ENCODE data around the gene STON2. TPM values are rescaled to one million over a fixed set of nuclear protein-coding genes. Genes with fewer than 3 reads are reported as not detected.

The STON2 gene
- total and polyA plus RNA-seq, 7 donors, result 4.8 to 147 (median 37.4) TPM

GRCh38 chr14:81342850-81343580 is 57.1 kb downstream of the STON2 start:
- Histone ChIP-seq H3K27me3 (ENCODE audit: insufficient read depth in 3 of 3, low read length in 2 of 3) (no peaks in the 10 kb centered on the region), H3K4me3 (no peak overlapping the region), H3K4me1 (peaks cover 12% of the 10 kb centered on the region), H3K9me3 (no peaks in the 10 kb centered on the region), H3K27ac (no peak overlapping the region), H3K36me3 (ENCODE audit: insufficient read depth in 1 of 2, low read depth in 1 of 2) (no peaks in the 10 kb centered on the region)
- ATAC-seq, result no peak
- intact Hi-C loops (cut with DNase I), result no loop called here
- 53 to 80% (median 58%) methylated on average over 5 of the region's 5 CpGs for WGBS, 3 donors
- TF ChIP-seq CTCF (IDR thresholded peaks at IDR 0.05), result no peak
- DNase-seq, result no peak

GRCh38 chr14:81341781-81342180 is 58.3 kb downstream of the STON2 start:
- DNase-seq (no peak), ATAC-seq (peak in 1 of 4 donors; percentile 53)
- H3K27me3 ChIP-seq (ENCODE audit: insufficient read depth in 3 of 3, low read length in 2 of 3), result no peaks in the 10 kb centered on the region
- TF ChIP-seq CTCF (IDR thresholded peaks at IDR 0.05), result no peak
- no peak overlapping the region for H3K4me3 ChIP-seq
- 82 to 88% (median 85%) methylated on average over 3 of the region's 3 CpGs for WGBS, 3 donors
- peaks cover 12% of the 10 kb centered on the region for H3K4me1 ChIP-seq
- no peaks in the 10 kb centered on the region for H3K9me3 ChIP-seq
- no peaks in the 10 kb centered on the region for H3K36me3 ChIP-seq (ENCODE audit: insufficient read depth in 1 of 2, low read depth in 1 of 2)
- no peak overlapping the region for H3K27ac ChIP-seq
- intact Hi-C loops (cut with DNase I), result no loop called here

DNA sequence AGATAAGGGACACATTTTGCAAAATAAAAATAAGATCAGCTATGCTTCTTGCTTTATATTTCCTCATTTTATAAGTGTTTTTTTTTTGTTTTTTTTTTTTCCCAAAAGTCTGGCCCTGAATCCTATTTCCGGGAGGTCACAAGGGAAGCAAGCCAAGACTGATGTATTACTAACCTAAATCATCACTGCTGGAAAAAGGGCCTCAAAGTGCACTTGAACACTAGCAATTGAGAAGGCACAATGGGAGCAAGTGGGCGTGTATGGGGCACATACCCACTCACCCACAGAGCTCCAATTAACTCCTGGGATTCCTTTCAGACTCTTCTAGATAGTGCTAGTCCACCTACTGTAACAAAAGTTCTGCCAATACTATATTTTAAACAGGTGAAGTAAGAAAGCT is 58.8 kb downstream of the STON2 start:
- DNase-seq (no peak), ATAC-seq (no peak)
- H3K4me3 ChIP-seq, result no peak overlapping the region
- 61 to 90% (median 65%) methylated on average over 2 of the region's 2 CpGs for WGBS, 3 donors
- H3K36me3 ChIP-seq (ENCODE audit: insufficient read depth in 1 of 2, low read depth in 1 of 2), result no peaks in the 10 kb centered on the region
- H3K4me1 ChIP-seq, result peaks cover 9% of the 10 kb centered on the region
- no peak for TF ChIP-seq CTCF (IDR thresholded peaks at IDR 0.05)
- no peak overlapping the region for H3K27ac ChIP-seq
- intact Hi-C loops (cut with DNase I), result no loop called here
- no peaks in the 10 kb centered on the region for H3K9me3 ChIP-seq
- H3K27me3 ChIP-seq (ENCODE audit: insufficient read depth in 3 of 3, low read length in 2 of 3), result no peaks in the 10 kb centered on the region

DNA sequence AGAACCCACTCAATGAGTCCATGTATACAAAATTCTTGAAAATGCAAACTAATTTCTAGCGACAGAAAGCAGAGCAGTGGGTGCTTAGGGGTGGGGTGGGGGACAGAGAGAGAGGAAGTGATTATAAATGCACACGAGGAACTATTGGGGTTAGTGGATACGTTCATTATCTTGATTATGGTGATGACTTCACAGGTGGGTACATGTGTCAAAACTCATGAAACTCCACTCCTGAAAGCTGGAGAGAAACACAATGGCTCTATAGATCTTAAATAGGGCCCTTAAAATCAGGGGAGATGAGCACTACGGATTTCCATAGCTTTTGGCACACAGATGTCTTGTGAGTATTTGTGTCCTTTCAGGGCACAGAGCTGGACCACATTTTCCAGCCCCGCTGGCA is 59.9 kb downstream of the STON2 start:
- Histone ChIP-seq H3K4me1 (peaks cover 8% of the 10 kb centered on the region), H3K36me3 (ENCODE audit: insufficient read depth in 1 of 2, low read depth in 1 of 2) (no peaks in the 10 kb centered on the region), H3K27ac (no peak overlapping the region), H3K4me3 (no peak overlapping the region), H3K9me3 (no peaks in the 10 kb centered on the region), H3K27me3 (ENCODE audit: insufficient read depth in 3 of 3, low read length in 2 of 3) (no peaks in the 10 kb centered on the region)
- intact Hi-C loops (cut with DNase I), result no loop called here
- no peak for DNase-seq
- ATAC-seq, result no peak
- 78 to 84% (median 81%) methylated on average over 5 of the region's 5 CpGs for WGBS, 3 donors
- no peak for TF ChIP-seq CTCF (IDR thresholded peaks at IDR 0.05)

DNA sequence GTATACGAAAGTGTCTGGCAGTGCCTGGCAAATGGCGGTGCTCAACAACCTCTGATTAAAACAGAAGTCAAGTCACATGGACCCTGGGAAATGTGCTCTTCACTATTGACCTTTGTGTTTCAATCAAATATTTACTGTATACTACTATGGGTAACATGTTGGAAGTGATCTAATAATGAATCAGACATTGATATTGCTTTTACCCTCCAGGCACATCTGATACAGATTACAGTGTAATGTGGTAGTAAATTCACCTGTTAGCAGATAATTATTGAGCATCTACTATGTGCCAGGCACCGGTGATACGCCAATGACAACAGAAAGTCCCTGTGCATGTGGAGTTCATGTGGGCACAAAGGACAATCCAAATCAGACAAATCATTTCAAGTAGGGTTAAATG is 63.1 kb downstream of the STON2 start:
- DNase-seq (no peak), ATAC-seq (no peak)
- Histone ChIP-seq H3K27ac (no peak overlapping the region), H3K9me3 (no peaks in the 10 kb centered on the region), H3K27me3 (ENCODE audit: insufficient read depth in 3 of 3, low read length in 2 of 3) (no peaks in the 10 kb centered on the region), H3K4me3 (no peak overlapping the region), H3K4me1 (no peaks in the 10 kb centered on the region), H3K36me3 (ENCODE audit: insufficient read depth in 1 of 2, low read depth in 1 of 2) (no peaks in the 10 kb centered on the region)
- intact Hi-C loops (cut with DNase I), result no loop called here
- WGBS, 3 donors, result 95 to 97% (median 96%) methylated on average over 4 of the region's 4 CpGs
- no peak for TF ChIP-seq CTCF (IDR thresholded peaks at IDR 0.05)
